ENCODE results near the gene OIT3. TPM values are rescaled to one million over a fixed set of nuclear protein-coding genes. Genes with fewer than 3 reads are reported as not detected.

OIT3 gene
- total and polyA plus RNA-seq, 2 of the 4 experiments (the other 2 are of a cell fraction), result not detected

- Histone ChIP-seq H3K9me1 (ENCODE audit: insufficient read depth, low read length) (no peaks in the 10 kb centered on the region), H3K4ac (ENCODE audit: low read depth, low read length) (no peak overlapping the region), H3K56ac (ENCODE audit: extremely low read depth, insufficient read depth, low read length) (no peak overlapping the region), H3K4me2 (ENCODE audit: low read depth, low read length) (no peak overlapping the region), H2BK120ac (ENCODE audit: low read depth, low read length) (no peak overlapping the region), H3K27ac (ENCODE audit: insufficient read depth, low read length) (no peak overlapping the region), H3K4me1 (ENCODE audit: control insufficient read depth, insufficient read depth, low read length) (no peaks in the 10 kb centered on the region), H3K9me3 (ENCODE audit: control insufficient read depth, insufficient read depth, low read length) (peaks cover 6% of the 10 kb centered on the region), H4K91ac (ENCODE audit: insufficient read depth, low read depth, low read length) (no peak overlapping the region), H3K36me3 (ENCODE audit: control insufficient read depth, insufficient read depth, low read length) (no peaks in the 10 kb centered on the region), H3K23ac (ENCODE audit: low read depth, low read length) (no peak overlapping the region), H3K18ac (ENCODE audit: low read depth, low read length) (no peak overlapping the region), H3K9ac (ENCODE audit: low read depth, low read length) (no peak overlapping the region), H4K20me1 (ENCODE audit: insufficient read depth, low read length) (no peaks in the 10 kb centered on the region; the same call in 1 of the 2 replicates), H3K4me3 (ENCODE audit: insufficient read depth, low read depth, low read length) (no peak overlapping the region), H2AFZ (replicated peaks; ENCODE audit: low read length, poor library complexity) (no peak overlapping the region), H2AK9ac (replicated peaks; ENCODE audit: low read depth, low read length, poor library complexity) (no peak overlapping the region), H2AK5ac (ENCODE audit: low read depth, low read length) (no peak overlapping the region), H4K5ac (ENCODE audit: low read depth, low read length) (no peak overlapping the region), H3K79me1 (ENCODE audit: low read depth in 1 of 2, low read length in 2 of 2) (no peaks in the 10 kb centered on the region), H2BK15ac (ENCODE audit: low read depth, low read length) (no peak overlapping the region), H2BK5ac (ENCODE audit: low read depth, low read length, poor library complexity, severe bottlenecking) (no peak overlapping the region), H4K8ac (ENCODE audit: low read depth in 2 of 2, low read length in 2 of 2) (no peak overlapping the region), H3K27me3 (ENCODE audit: control insufficient read depth, insufficient read depth, low read length) (no peaks in the 10 kb centered on the region), H3K14ac (replicated peaks; ENCODE audit: low read depth, low read length) (no peak overlapping the region), H2BK20ac (ENCODE audit: low read depth, low read length) (no peak overlapping the region)
- ChIA-PET POLR2A (ENCODE audit: unreplicated experiment) (no interaction called here), CTCF (no interaction called here)
- no peak for TF ChIP-seq CEBPB (IDR thresholded peaks at IDR 0.05; ENCODE audit: low read depth, low read length)
- TF ChIP-seq RAD21 (IDR thresholded peaks at IDR 0.05; ENCODE audit: low read length), result no peak
- ATAC-seq (ENCODE audit: low read depth) (peak; percentile 45), DNase-seq (no peak)
- intact Hi-C loops (cut with micrococcal nuclease), result no loop called here
- WGBS, 2 experiments (ENCODE audit: extremely low coverage in 2 of 2, insufficient read length in 1 of 2), result no CpG with 5 or more reads among the region's 4 CpGs
- BruUV-seq (replicated peaks), result no TSS peak
- dilution Hi-C loops (cut with HindIII; ENCODE audit: low sequenced_read_pairs, unreplicated experiment), result no loop called here
- in situ Hi-C loops (cut with MboI; ENCODE audit: low sequenced_read_pairs), result no loop called here
Measured at GRCh38 chr10:72981028-72981881, 87.7 kb downstream of the OIT3 start.
